ENCODE data around the gene ZNF879.

- TF ChIP-seq CTCF (optimal IDR thresholded peaks at IDR 0.05 in 1 of 3, IDR thresholded peaks at IDR 0.05 in 1 of 3, conservative IDR thresholded peaks at IDR 0.05 in 1 of 3; ENCODE audit: extremely low read depth in 1 of 3, insufficient read depth in 2 of 3, low read length in 3 of 3) (no peak), EZH2 (IDR thresholded peaks at IDR 0.05; ENCODE audit: low read length) (no peak)
Observed at GRCh38 chr5:178990491-178990890, 33.1 kb upstream of the ZNF879 start.
